GM06990 (cell line): ENCODE results near the gene CAMSAP1.

ENCODE experiments used
- DNase-seq: peaks from one replicate; pipeline ENCODE4 v3.0.0-alpha.2; 2011; ENCODE audit not compliant: insufficient read length; ENCODE audit errors: extremely low read depth
- H3K27me3 ChIP-seq: replicated peaks from 2 replicates; pipeline ENCODE4 v1.6.0; 2011; ENCODE audit warnings: low read length; ENCODE audit not compliant: control insufficient read depth, insufficient read depth
- H3K36me3 ChIP-seq: 2 replicates; pipeline ENCODE4 v1.5.1; 2011; ENCODE audit warnings: low read length; ENCODE audit not compliant: control insufficient read depth, insufficient read depth
- H3K4me3 ChIP-seq: replicated peaks from 2 replicates; pipeline ENCODE4 v1.5.1; 2011; ENCODE audit warnings: low read depth, mild to moderate bottlenecking, control low read depth, low read length
- TF ChIP-seq, protein P1 (sequence below): IDR thresholded peaks from 2 replicates; pipeline ENCODE4 v1.5.1; 2011; ENCODE audit warnings: low read length, control low read depth, mild to moderate bottlenecking, inconsistent platforms; ENCODE audit not compliant: insufficient read depth, poor library complexity, severe bottlenecking

Gene CAMSAP1

DNA sequence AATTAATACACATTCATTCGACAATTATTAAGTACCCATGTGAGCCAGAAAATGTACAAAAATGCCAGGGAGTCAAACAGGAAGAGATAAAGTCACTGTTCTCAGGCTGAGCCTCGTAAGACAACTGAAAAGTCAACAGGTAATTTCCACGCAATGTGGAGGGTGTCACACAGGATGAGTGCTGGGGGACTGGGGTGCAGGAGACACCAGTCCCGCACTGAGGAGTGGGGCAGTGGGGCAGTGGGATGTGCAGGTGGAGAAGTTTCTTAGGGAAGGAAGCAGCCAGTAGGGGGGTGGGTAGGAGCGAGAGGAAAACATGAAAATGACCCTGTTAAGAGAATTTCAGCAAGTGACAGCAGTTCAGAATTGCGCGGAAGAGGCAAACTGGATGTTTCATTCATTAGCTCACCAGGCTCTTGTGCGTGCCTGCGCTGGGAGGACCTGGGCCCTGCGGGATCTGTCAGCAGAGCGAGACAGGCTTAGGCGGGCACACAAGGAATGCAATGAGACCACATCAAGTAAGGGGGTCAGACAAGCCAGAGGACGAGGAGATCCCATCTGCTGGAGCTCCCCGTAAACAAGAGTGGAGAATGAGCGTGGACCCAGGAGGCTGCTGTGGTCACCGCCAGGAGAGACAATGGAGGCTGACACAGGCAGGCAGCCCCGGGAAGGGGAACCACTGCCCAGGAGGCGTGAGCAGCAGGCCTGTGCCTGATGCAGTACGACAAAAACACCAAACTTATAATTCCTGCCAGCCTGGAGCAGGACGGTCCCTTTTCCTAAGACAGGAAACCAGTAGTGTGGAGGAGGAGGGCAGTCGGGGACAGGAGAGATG lies 21.0 kb downstream of the CAMSAP1 start:
- H3K4me3 ChIP-seq = no peak overlapping the region

DNA sequence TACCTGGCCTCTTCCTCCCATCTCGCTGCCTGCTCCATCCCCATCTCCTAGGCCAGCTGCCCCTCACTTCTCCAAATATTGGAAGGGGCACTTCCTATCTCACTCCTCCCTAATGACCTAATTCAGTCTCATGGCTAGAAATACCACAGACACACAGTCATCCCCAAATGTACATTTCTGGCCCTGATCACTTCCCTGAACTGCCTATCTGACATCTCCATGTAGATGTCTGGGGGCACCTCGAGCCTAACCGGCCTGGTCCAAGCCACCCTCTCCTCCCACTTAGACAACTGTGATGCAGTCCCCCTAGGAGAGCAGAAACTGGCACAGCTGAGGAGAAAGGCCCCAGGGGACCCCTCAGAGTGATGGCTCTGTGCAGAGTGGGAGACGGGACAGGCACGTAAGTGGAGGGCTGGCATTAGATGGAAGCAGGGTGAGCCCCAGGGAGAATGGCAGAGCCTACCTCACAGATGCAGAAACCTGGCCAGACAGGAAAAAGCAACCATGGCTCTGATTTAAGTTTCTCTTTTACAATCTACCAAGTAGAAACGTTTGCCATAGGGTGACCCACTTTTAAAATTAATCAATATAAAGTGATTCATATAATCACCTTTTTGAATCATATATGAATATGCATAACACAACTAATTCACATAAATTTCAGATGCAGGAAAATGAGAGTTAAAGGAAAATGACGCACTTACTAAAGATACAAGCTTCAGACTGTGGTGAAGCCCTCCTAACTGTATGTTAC lies 22.1 kb downstream of the CAMSAP1 start:
- H3K36me3 ChIP-seq = peaks cover 4% of the 10 kb centered on the region
- H3K27me3 ChIP-seq = no peaks in the 10 kb centered on the region
- no peak for DNase-seq

More for the DNA sequence above, 21.0 kb downstream of the CAMSAP1 start:
- Histone ChIP-seq H3K36me3 (peaks cover 2% of the 10 kb centered on the region), H3K27me3 (no peaks in the 10 kb centered on the region)
- TF ChIP-seq, protein P1, sequence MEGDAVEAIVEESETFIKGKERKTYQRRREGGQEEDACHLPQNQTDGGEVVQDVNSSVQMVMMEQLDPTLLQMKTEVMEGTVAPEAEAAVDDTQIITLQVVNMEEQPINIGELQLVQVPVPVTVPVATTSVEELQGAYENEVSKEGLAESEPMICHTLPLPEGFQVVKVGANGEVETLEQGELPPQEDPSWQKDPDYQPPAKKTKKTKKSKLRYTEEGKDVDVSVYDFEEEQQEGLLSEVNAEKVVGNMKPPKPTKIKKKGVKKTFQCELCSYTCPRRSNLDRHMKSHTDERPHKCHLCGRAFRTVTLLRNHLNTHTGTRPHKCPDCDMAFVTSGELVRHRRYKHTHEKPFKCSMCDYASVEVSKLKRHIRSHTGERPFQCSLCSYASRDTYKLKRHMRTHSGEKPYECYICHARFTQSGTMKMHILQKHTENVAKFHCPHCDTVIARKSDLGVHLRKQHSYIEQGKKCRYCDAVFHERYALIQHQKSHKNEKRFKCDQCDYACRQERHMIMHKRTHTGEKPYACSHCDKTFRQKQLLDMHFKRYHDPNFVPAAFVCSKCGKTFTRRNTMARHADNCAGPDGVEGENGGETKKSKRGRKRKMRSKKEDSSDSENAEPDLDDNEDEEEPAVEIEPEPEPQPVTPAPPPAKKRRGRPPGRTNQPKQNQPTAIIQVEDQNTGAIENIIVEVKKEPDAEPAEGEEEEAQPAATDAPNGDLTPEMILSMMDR = no peak
- no peak for DNase-seq

DNA sequence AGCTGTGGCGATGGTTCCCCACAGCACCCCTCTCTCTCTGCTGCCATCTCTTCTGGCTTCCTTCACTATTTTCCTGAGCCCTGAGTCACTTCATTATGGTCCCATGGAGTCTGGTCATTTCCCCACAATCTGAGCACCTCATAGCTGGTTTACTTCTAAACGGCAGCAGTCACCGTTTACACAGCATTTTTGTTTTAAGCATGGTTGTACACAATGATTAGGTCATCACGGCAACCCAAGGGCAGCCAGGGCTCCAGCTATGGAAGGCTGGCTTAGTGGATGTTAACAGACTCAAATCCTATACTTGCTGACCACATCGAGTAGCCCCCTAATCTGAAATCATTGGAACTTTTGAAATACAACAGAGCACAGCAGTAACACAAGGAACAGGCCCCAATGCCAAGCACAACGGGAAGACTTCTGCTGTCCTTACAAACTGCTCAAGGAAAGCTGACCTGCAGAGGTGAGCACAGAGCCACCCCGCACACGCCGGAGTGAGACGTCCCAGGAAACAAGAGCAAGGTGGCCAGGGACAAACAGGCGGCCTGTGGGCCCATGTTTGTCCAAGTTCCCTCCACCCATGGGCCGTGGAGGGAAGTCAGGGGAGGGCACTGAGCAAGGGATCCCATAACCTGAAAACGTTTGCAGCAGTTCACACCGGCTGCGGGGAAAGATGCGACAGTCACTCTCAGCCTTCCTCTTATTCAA lies 22.9 kb downstream of the CAMSAP1 start:
- DNase-seq = no peak

More for the DNA sequence above, 22.1 kb downstream of the CAMSAP1 start:
- no peak overlapping the region for H3K4me3 ChIP-seq
- TF ChIP-seq, protein P1 = no peak

DNA sequence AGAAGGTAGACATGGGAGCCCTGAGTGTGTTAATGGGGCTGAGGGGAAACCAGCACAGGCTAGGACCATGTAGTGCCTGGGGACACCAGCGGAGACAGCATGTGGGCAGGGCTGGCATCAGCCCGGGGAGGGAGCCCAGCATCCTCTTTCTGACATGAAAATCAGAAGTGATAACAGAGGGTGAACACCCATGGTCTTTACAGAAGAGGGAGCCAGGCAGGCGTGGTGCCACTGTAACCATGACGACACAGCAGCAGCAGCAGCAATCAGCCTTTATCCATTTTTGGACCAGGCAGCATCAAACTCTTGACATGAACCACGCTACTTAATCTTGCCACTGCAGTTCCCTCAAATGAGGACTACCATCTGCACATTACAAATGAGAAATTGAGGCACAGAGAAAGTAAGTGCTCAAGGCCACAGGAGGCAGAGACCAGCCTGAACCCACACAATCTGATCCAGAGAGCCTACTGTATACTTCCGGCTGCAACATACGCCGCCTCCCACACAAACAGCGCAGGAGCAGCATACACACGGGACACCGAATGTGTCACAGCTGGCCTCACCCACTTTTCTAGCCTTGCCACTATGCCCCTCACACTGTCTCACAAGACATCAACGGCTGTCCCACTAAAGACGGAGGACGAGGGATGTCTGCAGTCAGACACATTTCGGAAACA lies 23.8 kb downstream of the CAMSAP1 start:
- DNase-seq = no peak
- peaks cover 7% of the 10 kb centered on the region for H3K36me3 ChIP-seq
- TF ChIP-seq, protein P1 = no peak
- H3K27me3 ChIP-seq = no peaks in the 10 kb centered on the region
- H3K4me3 ChIP-seq = no peak overlapping the region

More for the DNA sequence above, 22.9 kb downstream of the CAMSAP1 start:
- Histone ChIP-seq H3K36me3 (peaks cover 7% of the 10 kb centered on the region), H3K4me3 (no peak overlapping the region), H3K27me3 (no peaks in the 10 kb centered on the region)
- TF ChIP-seq, protein P1 = no peak

DNA sequence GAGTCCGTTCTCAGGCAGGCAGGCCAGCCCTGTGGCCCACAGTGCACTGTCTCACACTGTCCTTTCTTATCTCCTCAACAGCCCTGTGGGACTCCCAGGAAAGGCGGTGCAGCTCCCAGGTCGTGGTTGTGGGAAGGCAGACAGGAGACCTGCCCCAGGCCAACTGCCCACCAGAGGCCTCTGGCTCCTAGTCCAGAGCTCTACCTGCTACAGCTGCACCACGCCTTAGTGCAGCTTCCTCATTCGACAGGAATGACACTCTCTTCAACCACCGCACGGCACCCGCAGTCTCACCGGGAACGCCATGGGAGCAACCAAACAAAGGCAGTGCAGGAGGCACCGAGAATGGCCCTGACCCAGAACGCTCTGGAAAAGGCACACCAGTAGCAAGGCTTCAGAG lies 25.3 kb downstream of the CAMSAP1 start:
- Histone ChIP-seq H3K4me3 (no peak overlapping the region), H3K27me3 (no peaks in the 10 kb centered on the region), H3K36me3 (peaks cover 7% of the 10 kb centered on the region)
- DNase-seq = no peak
- TF ChIP-seq, protein P1 = no peak
